Hematopoietic multipotent progenitor cell treated with erythropoietin and hydrocortisone succinate and interleukin-3 and kit ligand, for 15 days (in vitro differentiated cells): ENCODE results near the gene NWD2.
"Not testable (repeated sequence)": the region's sequence is repeated elsewhere in the genome, so short reads cannot be mapped to it uniquely, and the experiment has no call there.

Source experiments
- DNase-seq: peaks from one replicate; pipeline ENCODE4 v3.0.0-alpha.2; 2015; ENCODE audit warnings: low spot score

NWD2 gene

DNA sequence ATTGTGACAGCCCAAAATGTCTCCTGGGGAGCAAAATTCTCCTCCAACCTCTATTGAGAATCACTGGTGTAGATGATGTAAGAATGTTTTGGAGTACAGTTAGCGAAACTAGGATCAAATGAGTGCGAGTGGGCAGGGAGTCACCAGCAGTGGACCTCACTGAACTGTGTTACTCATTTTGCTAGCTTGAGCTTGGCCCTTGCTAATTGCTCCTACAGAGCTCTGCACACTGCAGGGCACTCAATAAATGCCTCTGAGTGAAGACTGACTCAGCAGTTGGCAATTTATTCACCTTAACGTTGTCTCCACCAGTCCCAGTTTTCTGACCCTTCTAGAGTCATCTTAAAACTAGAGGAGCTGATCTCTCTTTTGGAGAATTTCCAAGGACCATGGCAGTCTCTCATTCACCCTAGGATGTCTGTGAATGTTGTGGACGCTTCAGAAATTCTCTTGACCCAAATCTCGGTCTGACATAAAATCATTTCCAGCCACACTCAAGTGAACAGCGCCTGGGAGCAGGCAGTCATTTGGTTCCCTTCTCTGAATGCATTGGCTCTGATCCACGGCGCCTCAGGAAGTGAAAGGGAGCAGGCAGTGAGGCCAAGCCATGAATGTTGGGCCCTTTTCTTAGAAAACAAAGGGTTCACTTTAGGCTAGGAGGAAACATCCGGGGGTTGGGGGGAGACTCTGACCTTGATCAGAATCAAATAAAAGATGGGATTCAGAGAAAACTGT, 148.1 kb downstream of the NWD2 start:
- DNase-seq = no peak

- DNase-seq = no peak
These were observed 148.8 kb downstream of the NWD2 start for GRCh38 chr4:37393321-37393720.

DNA sequence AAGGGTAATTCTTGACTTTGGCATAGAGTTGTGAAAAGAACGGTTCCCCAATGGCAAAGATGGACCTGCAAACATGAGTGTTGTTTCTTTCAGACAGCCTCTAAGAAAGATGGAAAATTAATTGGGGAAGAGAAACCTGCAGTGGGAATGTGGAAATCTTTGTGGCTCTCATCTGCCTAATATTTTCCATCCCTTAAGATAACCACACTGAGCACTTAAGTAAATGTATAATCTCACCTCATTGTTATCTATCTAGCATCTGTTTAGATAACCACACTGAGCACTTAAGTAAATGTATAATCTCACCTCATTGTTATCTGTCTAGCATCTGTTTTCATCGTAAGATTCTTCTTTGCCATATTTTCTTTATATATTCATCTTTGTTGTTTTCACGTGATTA, 149.3 kb downstream of the NWD2 start:
- DNase-seq = no peak

GRCh38 chr4:37397505-37397904, 153.0 kb downstream of the NWD2 start:
- no peak for DNase-seq

- DNase-seq = no peak
These were observed 155.8 kb downstream of the NWD2 start for GRCh38 chr4:37400241-37400881.

DNA sequence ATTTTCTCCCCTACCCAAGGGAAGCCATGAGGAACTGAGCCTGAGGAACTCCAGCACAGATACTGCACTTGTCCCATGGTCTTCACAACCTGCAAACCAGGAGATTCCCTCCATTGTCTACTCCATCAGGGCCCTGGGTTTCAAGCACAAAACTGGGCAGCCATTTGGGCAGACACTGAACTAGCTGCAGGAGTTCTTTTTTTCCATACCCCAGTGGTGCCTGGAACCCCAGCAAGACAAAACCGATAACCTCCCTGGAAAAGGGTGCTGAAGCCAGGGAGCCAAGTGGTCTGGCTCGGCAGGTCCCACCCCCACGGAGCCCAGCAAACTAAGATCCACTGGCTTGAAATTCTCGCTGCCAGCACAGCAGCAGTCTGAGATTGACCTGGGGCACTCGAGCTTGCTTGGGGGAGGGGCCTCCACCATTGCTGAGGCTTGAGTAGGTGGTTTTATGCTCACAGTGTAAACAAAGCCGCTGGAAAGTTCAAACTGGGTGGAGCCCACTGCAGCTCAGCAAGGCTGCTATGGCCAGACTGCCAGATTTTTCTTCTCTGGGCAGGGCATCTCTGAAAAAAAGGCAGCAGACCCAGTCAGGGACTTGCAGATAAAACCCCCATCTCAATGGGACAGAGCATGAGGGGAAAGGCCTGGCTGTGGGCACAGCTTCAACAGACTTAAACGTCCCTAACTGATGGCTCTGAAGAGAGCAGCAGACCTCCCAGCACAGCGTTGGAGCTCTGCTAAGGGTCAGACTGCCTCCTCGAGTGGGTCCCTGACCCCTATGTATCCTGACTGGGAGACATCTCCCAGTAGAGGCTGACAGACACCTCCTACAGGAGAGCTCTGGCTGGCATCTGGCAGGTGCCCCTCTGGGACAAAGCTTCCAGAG, 163.6 kb downstream of the NWD2 start:
- DNase-seq = not testable (repeated sequence)

DNA sequence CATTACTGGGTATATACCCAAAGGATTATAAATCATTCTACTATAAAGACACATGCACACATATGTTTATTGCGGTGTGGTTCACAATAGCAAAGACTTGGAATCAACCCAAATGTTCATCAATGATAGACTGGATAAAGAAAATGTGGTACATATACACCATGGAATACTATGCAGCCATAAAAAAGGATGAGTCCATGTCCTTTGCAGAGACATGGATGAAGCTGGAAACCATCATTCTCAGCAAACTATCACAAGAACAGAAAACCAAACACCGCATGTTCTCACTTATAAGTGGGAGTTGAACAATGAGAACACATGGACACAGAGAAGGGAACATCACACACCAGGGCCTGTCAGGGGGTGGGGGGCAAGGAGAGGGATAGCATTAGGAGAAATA, 169.1 kb downstream of the NWD2 start:
- DNase-seq = not testable (repeated sequence)

GRCh38 chr4:37415845-37416369, 171.4 kb downstream of the NWD2 start:
- DNase-seq = no peak

- no peak for DNase-seq
These were observed 177.1 kb downstream of the NWD2 start for GRCh38 chr4:37421614-37422013.

- no peak for DNase-seq
These were observed 177.6 kb downstream of the NWD2 start for GRCh38 chr4:37422102-37422501.

GRCh38 chr4:37422638-37423037, 178.1 kb downstream of the NWD2 start:
- no peak for DNase-seq

DNA sequence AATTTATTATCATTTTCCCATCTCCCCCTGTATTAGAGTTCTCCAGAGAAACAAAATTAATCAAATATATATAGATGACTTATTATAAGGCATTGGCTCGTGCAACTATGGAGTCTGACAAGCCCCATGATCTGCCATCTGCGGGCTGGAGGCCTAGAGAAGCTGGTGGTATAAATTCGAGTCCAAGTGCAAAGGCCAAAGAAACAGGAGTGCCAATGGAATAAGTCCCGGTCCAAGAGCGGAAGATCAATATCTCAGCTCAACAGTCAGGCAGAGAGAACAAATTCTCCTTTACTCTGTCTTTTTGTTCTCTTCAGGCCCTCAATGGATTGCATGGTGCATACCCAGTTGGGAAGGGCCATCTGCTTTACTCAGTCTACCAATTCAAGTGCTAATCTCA, 178.8 kb downstream of the NWD2 start:
- no peak for DNase-seq

DNA sequence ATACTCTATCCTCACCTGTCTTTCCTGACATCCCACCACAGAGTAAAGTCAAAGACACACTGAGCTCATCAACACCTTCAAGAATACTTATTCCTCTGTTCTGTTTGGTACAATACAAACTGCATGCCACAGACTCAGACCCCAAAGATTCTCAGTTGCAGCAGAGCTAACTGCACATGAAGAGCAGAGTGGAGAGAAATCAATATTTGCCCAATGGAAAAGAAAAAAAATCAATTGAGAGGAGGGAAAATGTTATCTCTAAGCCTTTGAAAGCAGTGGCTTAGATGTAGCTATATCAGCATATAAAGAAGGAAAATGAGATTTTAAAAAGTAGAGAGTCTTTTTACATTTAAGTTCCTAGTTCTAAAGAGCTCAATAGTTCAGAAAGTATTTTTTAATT, 180.2 kb downstream of the NWD2 start:
- DNase-seq = no peak

DNA sequence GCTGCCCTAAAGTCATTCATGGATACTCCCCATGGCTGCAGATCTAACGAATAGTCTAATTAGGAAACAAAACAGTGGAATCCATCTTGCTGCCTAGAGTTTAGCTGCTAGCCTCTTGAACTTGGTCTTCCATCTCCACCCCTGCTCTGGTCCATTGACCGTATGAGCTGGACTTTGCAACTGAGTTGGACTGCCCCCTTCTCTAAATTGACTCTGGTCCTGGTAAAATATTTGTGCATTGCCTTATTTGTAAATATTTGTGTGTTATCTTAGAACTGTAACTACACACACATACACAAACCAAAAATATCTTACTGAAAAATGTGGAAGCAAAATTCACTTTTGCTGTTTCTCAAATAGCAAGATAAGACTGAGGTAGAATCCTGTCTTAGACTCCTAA, 181.3 kb downstream of the NWD2 start:
- DNase-seq = no peak

DNA sequence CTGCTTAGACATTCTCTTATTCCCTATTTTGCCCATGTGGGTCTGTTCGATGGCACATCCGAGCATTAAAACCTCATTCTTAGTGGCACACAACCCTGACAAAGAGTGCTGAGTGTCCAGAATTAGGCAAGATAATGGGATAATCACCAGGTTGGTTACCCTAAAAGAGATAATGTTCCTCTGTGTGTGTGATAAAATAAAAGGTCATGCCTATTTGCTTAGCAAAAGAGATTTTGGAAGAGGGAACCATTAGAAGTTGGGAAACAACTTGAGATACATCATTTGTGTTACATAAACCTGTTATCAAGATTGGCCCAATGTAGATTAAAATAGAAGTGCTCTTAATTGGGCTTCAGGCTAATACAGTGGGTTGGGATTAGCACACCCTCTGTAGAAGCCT, 182.7 kb downstream of the NWD2 start:
- DNase-seq = no peak

GRCh38 chr4:37429906-37430305, 185.4 kb downstream of the NWD2 start:
- DNase-seq = no peak

DNA sequence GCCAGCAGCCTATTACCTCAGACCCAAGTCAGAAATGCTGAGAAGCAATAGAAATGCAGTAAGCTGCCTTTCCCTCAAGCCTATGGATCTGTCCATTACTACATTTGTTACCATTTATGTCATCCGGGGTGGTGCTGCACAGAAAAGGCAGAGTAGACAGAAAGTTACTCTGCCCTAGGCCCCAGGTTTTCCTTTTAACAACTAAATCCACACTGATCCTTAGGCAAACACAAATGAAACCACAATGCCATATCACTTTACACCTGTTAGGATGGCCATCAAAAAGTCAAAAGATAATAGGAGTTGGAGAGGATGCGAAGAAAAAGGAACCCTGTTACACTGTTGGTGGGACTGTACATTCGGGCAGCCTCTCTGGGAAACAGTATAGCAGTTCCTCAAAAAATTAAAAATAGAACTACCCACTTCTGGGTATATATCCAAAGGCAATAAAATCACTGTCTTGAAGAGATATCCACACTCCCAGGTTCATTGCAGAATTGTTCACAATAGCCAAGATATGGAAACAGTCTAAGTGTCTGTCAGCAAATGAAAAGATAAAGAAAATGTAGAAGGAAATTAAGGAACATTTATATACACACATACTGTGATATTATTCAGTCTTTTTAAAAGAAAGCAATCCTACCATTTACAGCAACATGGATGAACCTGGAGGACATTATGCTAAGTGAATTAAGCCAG, 186.3 kb downstream of the NWD2 start:
- no peak for DNase-seq

DNA sequence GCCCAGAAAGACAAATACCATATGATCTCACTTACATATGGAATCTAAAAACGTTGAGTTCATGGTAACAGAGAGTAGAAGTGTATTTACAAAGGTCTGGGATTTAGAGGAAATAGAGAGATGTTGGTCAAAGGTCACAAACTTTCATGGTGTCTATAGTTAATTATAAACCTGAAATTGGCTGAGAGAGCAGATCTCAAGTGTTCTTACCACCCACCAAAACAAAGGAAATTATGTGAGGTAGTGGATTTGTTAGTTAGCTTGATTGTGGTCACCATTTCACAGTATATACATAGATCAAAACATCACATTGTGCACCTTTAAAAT, 186.8 kb downstream of the NWD2 start:
- no peak for DNase-seq

- DNase-seq = no peak
These were observed 189.9 kb downstream of the NWD2 start for GRCh38 chr4:37434469-37434868.

- DNase-seq = no peak
These were observed 192.0 kb downstream of the NWD2 start for GRCh38 chr4:37436546-37436945.

GRCh38 chr4:37437163-37437562, 192.6 kb downstream of the NWD2 start:
- DNase-seq = no peak

DNA sequence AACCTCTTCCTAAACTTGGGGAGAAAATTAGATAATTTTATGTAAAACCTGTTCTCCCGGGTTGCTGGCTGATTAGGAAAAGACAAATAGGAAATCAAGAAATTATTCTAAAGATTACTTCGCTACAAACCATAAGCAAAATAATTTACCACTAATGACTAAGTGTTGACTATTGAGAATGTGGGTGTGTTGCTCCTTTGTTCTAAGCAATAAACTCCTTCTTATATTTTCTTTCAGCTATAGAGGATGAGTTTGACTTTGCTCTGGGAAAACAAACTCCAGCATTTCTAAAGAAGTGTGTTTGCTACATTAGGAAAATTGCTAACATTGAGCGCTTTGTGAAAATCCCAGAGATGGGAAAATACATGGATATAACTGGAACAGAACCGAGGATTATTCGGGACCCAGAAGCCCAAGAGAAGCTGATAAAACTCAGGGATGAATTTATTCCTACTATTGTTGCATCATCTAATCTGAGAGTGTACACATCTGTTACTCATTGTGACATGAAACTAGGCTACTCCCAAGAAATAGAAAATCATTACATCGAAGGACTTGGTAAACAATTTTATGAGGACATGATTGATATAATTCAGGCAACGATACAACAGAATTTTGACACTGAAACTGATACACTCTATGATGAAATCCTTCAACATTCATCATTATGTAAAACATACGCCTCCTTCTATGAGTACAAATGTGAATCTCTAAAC, 194.2 kb downstream of the NWD2 start:
- no peak for DNase-seq
